Measurements from ENCODE around the gene CCDC34. TPM values are rescaled to one million over a fixed set of nuclear protein-coding genes. Genes with fewer than 3 reads are reported as not detected.
A peak's percentile ranks its signal among the peaks of the same experiment; 100 is the strongest.

The CCDC34 gene
- total and polyA plus RNA-seq, 12 donors: 2.5 to 16.6 (median 5.4) TPM

- DNase-seq: no peak
- 75 to 86% (median 83%) methylated on average over 4 of the region's 4 CpGs for WGBS, 4 donors
- H3K9me3 ChIP-seq (replicated peaks in 1 of 3): no peaks in the 10 kb centered on the region
- peaks cover 30 to 43% of the 10 kb centered on the region in 2 donors for H3K4me1 ChIP-seq (replicated peaks in 1 of 2)
- intact Hi-C loops (cut with DNase I): loop anchor here in 1 of 2 donors (10.0 kb wide), 1 partner anchor 70 kb away; no protein-coding TSS in a partner anchor
- TF ChIP-seq POLR2A (IDR thresholded peaks at IDR 0.05): no peak
- TF ChIP-seq CTCF (IDR thresholded peaks at IDR 0.05): no peak
- H3K36me3 ChIP-seq (replicated peaks in 1 of 2): no peaks in the 10 kb centered on the region
- no peaks in the 10 kb centered on the region for H3K27me3 ChIP-seq
- no peak overlapping the region for H3K4me3 ChIP-seq
- H3K27ac ChIP-seq: peak overlapping the region in 1 of 5 donors; percentile 6
Observed at GRCh38 chr11:27394781-27395228, 31.8 kb upstream of the CCDC34 start.

GRCh38 chr11:27392278-27393114, 29.5 kb upstream of the CCDC34 start:
- Histone ChIP-seq H3K4me1 (replicated peaks in 1 of 2) (peaks cover 38 to 60% of the 10 kb centered on the region in 2 donors), H3K36me3 (replicated peaks in 1 of 2) (no peaks in the 10 kb centered on the region), H3K9me3 (replicated peaks in 1 of 3) (no peaks in the 10 kb centered on the region), H3K27ac (peak overlapping the region; percentile 51 to 75 (median 58)), H3K4me3 (no peak overlapping the region), H3K27me3 (no peaks in the 10 kb centered on the region)
- intact Hi-C loops (cut with DNase I): loop anchor here in 1 of 2 donors (10.0 kb wide), 1 partner anchor 72 kb away; no protein-coding TSS in a partner anchor
- 34 to 43% (median 38%) methylated on average over 4 of the region's 4 CpGs for WGBS, 4 donors
- TF ChIP-seq CTCF (IDR thresholded peaks at IDR 0.05) (no peak), POLR2A (IDR thresholded peaks at IDR 0.05) (peak in 1 of 2 donors; percentile 22)
- DNase-seq: peak in 3 of 7 donors; percentile 38 to 53 (median 50)

- WGBS, 4 donors: 66 to 76% (median 68%) methylated on average over 5 of the region's 5 CpGs
- DNase-seq: peak in 1 of 7 donors; percentile 19
- H3K27me3 ChIP-seq: no peaks in the 10 kb centered on the region
- H3K27ac ChIP-seq: peak overlapping the region; percentile 51 to 75 (median 58)
- H3K36me3 ChIP-seq (replicated peaks in 1 of 2): no peaks in the 10 kb centered on the region
- TF ChIP-seq CTCF (IDR thresholded peaks at IDR 0.05): no peak
- TF ChIP-seq POLR2A (IDR thresholded peaks at IDR 0.05): no peak
- intact Hi-C loops (cut with DNase I): loop anchor here in 1 of 2 donors (10.0 kb wide), 1 partner anchor 73 kb away; no protein-coding TSS in a partner anchor
- no peaks in the 10 kb centered on the region for H3K9me3 ChIP-seq (replicated peaks in 1 of 3)
- peaks cover 38 to 60% of the 10 kb centered on the region in 2 donors for H3K4me1 ChIP-seq (replicated peaks in 1 of 2)
- no peak overlapping the region for H3K4me3 ChIP-seq
Observed at GRCh38 chr11:27391331-27392015, 28.5 kb upstream of the CCDC34 start.
